HEK293 (cell line): ENCODE results near the gene GUK1.
A peak's percentile ranks its signal among the peaks of the same experiment; 100 is the strongest.

Source experiments
- CTCF ChIA-PET: fragments of 350-600 bp; formaldehyde crosslinking; extraction: SDS; loops from one replicate; lab custom pipeline; 2021; ENCODE audit warnings: antibody characterized with exemption; lab: Yijun Ruan, JAX
- POLR2A ChIA-PET: fragments of 300-600 bp; formaldehyde crosslinking; extraction: SDS; loops from one replicate; lab custom pipeline; 2020; ENCODE audit warnings: antibody characterized with exemption, inconsistent platforms; lab: Yijun Ruan, JAX
- H3K27ac ChIP-seq: fragments of 200-500 bp; sonication (Bioruptor generic); 2 replicates; pipeline ENCODE4 v1.5.1; 2014; ENCODE audit warnings: low read depth, low read length, control low read depth, inconsistent platforms; ENCODE audit errors: extremely low read depth
- H3K36me3 ChIP-seq, 2 experiments: fragments of 200-500 bp in 1 of 2; sonication (Bioruptor generic) in 1 of 2; 1 replicate in 1 of 2; 2 replicates in 1 of 2; pipeline ENCODE4 v1.5.1; 2014 to 2017; ENCODE audit warnings: inconsistent platforms in 2 of 2, low read length in 2 of 2; ENCODE audit not compliant: control insufficient read depth in 2 of 2, insufficient read depth in 1 of 2
- H3K4me1 ChIP-seq: fragments of 200-500 bp; sonication (Bioruptor generic); 2 replicates; pipeline ENCODE4 v1.5.1; 2014; ENCODE audit warnings: mild to moderate bottlenecking, low read length, inconsistent platforms; ENCODE audit not compliant: control insufficient read depth, insufficient read depth
- H3K4me3 ChIP-seq: 2 replicates; pipeline ENCODE4 v1.5.1; 2011; ENCODE audit warnings: low read depth, mild to moderate bottlenecking, control low read depth, low read length, moderate library complexity
- H3K9me3 ChIP-seq: fragments of 200-500 bp; sonication (Bioruptor generic); 2 replicates; pipeline ENCODE4 v1.5.1; 2014; ENCODE audit warnings: low read depth, low read length, inconsistent platforms; ENCODE audit not compliant: control insufficient read depth, insufficient read depth
- ELK4 ChIP-seq: IDR thresholded peaks from 2 replicates; pipeline ENCODE4 v1.6.1; 2011; ENCODE audit warnings: mild to moderate bottlenecking, low read depth, low read length, borderline replicate concordance
- KLF8 ChIP-seq: fragments of 450-650 bp; formaldehyde crosslinking; IDR thresholded peaks from 2 replicates; pipeline ENCODE4 v1.5.1; 2016; ENCODE audit warnings: missing biosample characterization, missing genetic modification characterization
- PRDM10 ChIP-seq: fragments of 450-650 bp; formaldehyde crosslinking; IDR thresholded peaks from 2 replicates; pipeline ENCODE4 v1.5.1; 2016; ENCODE audit warnings: missing biosample characterization, missing genetic modification characterization
- PRDM2 ChIP-seq: fragments of 450-650 bp; formaldehyde crosslinking; IDR thresholded peaks from 2 replicates; pipeline ENCODE4 v1.5.1; 2016; ENCODE audit warnings: missing biosample characterization, missing genetic modification characterization, borderline replicate concordance
- SP7 ChIP-seq: fragments of 450-650 bp; formaldehyde crosslinking; IDR thresholded peaks from 2 replicates; pipeline ENCODE4 v1.5.1; 2016; ENCODE audit warnings: missing biosample characterization, missing genetic modification characterization
- ZBTB20 ChIP-seq: fragments of 450-650 bp; formaldehyde crosslinking; IDR thresholded peaks from 2 replicates; pipeline ENCODE4 v1.5.1; 2016; ENCODE audit warnings: missing biosample characterization, missing genetic modification characterization
- ZBTB48 ChIP-seq: fragments of 450-650 bp; formaldehyde crosslinking; IDR thresholded peaks from 2 replicates; pipeline ENCODE4 v1.5.1; 2016; ENCODE audit warnings: missing biosample characterization, missing genetic modification characterization
- ZNF157 ChIP-seq: fragments of 450-650 bp; formaldehyde crosslinking; IDR thresholded peaks from 2 replicates; pipeline ENCODE4 v1.5.1; 2016; ENCODE audit warnings: missing biosample characterization, missing genetic modification characterization
- ZNF175 ChIP-seq: fragments of 450-650 bp; formaldehyde crosslinking; IDR thresholded peaks from 2 replicates; pipeline ENCODE4 v1.5.1; 2016; ENCODE audit warnings: missing biosample characterization, missing genetic modification characterization
- ZNF184 ChIP-seq: fragments of 450-650 bp; IDR thresholded peaks from 2 replicates; pipeline ENCODE4 v1.5.1; 2018; ENCODE audit warnings: missing biosample characterization, mild to moderate bottlenecking, missing genetic modification characterization
- ZNF423 ChIP-seq: fragments of 450-650 bp; formaldehyde crosslinking; IDR thresholded peaks from 2 replicates; pipeline ENCODE4 v1.5.1; 2016; ENCODE audit warnings: missing biosample characterization, missing genetic modification characterization
- ZNF518A ChIP-seq: fragments of 450-650 bp; formaldehyde crosslinking; conservative IDR thresholded peaks from 2 replicates; pipeline ENCODE4 v1.5.1; 2016; ENCODE audit warnings: low read depth, missing biosample characterization, missing genetic modification characterization
- ZNF530 ChIP-seq: fragments of 450-650 bp; formaldehyde crosslinking; IDR thresholded peaks from 2 replicates; pipeline ENCODE4 v1.5.1; 2016; ENCODE audit warnings: low read depth, missing biosample characterization, missing genetic modification characterization
- ZNF660 ChIP-seq: fragments of 450-650 bp; IDR thresholded peaks from 2 replicates; pipeline ENCODE4 v1.5.1; 2018; ENCODE audit warnings: missing biosample characterization, mild to moderate bottlenecking, missing genetic modification characterization
- ZNF664 ChIP-seq: fragments of 450-650 bp; formaldehyde crosslinking; IDR thresholded peaks from 2 replicates; pipeline ENCODE4 v1.5.1; 2016; ENCODE audit warnings: missing biosample characterization, missing genetic modification characterization
- ZNF707 ChIP-seq: fragments of 450-650 bp; formaldehyde crosslinking; IDR thresholded peaks from 2 replicates; pipeline ENCODE4 v1.5.1; 2016; ENCODE audit warnings: missing biosample characterization, missing genetic modification characterization
- ZNF792 ChIP-seq: fragments of 450-650 bp; formaldehyde crosslinking; IDR thresholded peaks from 2 replicates; pipeline ENCODE4 v1.5.1; 2016; ENCODE audit warnings: missing biosample characterization, missing genetic modification characterization
- ZSCAN30 ChIP-seq: fragments of 450-650 bp; IDR thresholded peaks from 2 replicates; pipeline ENCODE4 v1.5.1; 2018; ENCODE audit warnings: missing biosample characterization, mild to moderate bottlenecking, missing genetic modification characterization, moderate library complexity

Gene GUK1

GRCh38 chr1:228091084-228091483 lies 49.0 kb upstream of the GUK1 start:
- TF ChIP-seq PRDM2 (tag by site-specific recombination) (no peak), ZNF660 (tag by site-specific recombination) (peak; percentile 92)
- H3K4me3 ChIP-seq, result no peak overlapping the region
- H3K4me1 ChIP-seq, result peaks cover 28% of the 10 kb centered on the region
- ChIA-PET POLR2A (interaction anchor here (1.1 to 2.8 kb wide), 5 partner anchors 9 to 143 kb away, joined by 3 to 11 read pairs (median 4); partner anchors contain the start of genes ARF1 and WNT9A), CTCF (interaction anchor here (0.7 to 2.4 kb wide), 3 partner anchors 11 to 92 kb away, joined by 3 to 8 read pairs (median 4); no protein-coding TSS in a partner anchor)
- no peaks in the 10 kb centered on the region for H3K9me3 ChIP-seq
- H3K36me3 ChIP-seq, result peaks cover 3 to 87% of the 10 kb centered on the region in 2 experiments; a peak in 2 of 3 replicates
- no peak overlapping the region for H3K27ac ChIP-seq

- ChIA-PET CTCF (interaction anchor here (0.5 to 2.4 kb wide), 2 partner anchors 88 to 93 kb away, joined by 4 to 8 read pairs; no protein-coding TSS in a partner anchor), POLR2A (interaction anchor here (0.6 to 2.8 kb wide), 3 partner anchors 8 to 35 kb away, joined by 4 to 11 read pairs (median 6); partner anchors contain the start of gene ARF1)
- H3K36me3 ChIP-seq, result peaks cover 3 to 96% of the 10 kb centered on the region in 2 experiments; a peak in 2 of 3 replicates
- no peak overlapping the region for H3K4me3 ChIP-seq
- no peak overlapping the region for H3K27ac ChIP-seq
- no peaks in the 10 kb centered on the region for H3K9me3 ChIP-seq
- peaks cover 17% of the 10 kb centered on the region for H3K4me1 ChIP-seq
- TF ChIP-seq ZNF707 (tag by site-specific recombination) (no peak), ZNF792 (tag by site-specific recombination) (no peak), ZNF175 (tag by site-specific recombination) (no peak), ZNF184 (no peak), ZBTB20 (no peak), ZNF664 (tag by site-specific recombination) (no peak), ZNF518A (tag by site-specific recombination) (no peak), KLF8 (no peak), ZNF530 (no peak), SP7 (no peak), ELK4 (no peak), ZNF423 (tag by site-specific recombination) (no peak), ZSCAN30 (tag by site-specific recombination) (no peak), PRDM10 (tag by site-specific recombination) (no peak), ZBTB48 (tag by site-specific recombination) (no peak), ZNF157 (no peak)
These were observed 47.6 kb upstream of the GUK1 start for GRCh38 chr1:228092342-228093049.
